Endothelial cell of coronary artery (primary cell): ENCODE measurements around the gene SIRT1. TPM values are rescaled to one million over a fixed set of nuclear protein-coding genes. Genes with fewer than 3 reads are reported as not detected.

Experiments used
- total RNA-seq: library from RNA; depleted of rRNA; stranded (reverse); fragments of >200 nt; gene quantifications from 2 replicates; pipeline ENCODE4 v1.2.3, GENCODE V29; 2014

Gene SIRT1
- total RNA-seq, result 7.6 and 8.9 TPM in 2 replicates

GRCh38 chr10:67884313-67884841, at the start of gene SIRT1:
Gene SIRT1, plus strand, starts transcription at chr10:67884656. Its CDS starts 66 bp downstream, at chr10:67884722.

DNA sequence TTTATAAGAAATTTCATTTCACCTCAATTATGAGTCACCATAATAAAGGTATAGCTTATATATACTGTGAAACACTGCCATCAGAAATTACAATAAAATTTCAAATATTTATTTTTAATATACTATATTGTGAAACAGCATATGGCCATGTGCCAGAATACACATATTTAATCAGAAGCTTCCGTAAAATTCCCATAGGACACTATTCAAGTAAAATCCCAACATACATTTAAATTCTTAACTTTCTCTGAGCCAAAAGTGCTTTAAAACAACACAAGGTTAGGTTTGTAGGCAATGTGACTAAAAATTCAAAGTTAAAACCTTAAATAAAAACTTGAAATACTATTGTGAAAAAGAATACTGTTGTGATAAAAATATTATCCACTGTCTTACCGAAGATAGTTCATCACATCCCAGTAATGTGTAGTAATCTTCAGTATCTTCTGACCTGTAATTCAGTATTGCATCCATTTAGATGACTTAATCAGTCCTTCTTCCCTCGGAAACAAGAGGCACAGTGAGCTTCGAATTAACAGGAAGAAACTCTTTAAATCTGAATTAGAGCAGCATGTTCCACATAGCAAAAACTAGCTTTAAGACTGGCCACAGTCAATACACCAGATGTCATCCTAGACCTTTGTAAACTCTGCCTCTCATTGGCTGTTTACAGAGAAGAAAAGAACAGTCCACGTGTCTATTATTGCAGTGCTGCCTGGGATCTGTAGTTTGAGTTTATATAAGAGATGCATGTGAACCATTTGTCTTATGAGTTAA, 46.7 kb upstream of the SIRT1 start, which contains the start of gene DNAJC12:
Gene DNAJC12, minus strand, starts transcription at position 648 of the 774 bp plus-strand sequence. Its CDS starts 177 bp downstream, at position 471.

Other genes starting within 250 kb of the SIRT1 start
- gene CTNNA3, start 188.5 kb upstream of the SIRT1 start, total RNA-seq, result not detected in 2 replicates
- gene DNAJC12, start 46.5 kb upstream of the SIRT1 start, total RNA-seq, result 0.45 and 0.56 TPM in 2 replicates
- gene HERC4, start 190.6 kb downstream of the SIRT1 start, total RNA-seq, result 39.2 and 68.2 TPM in 2 replicates
- gene MYPN, start 224.8 kb downstream of the SIRT1 start, total RNA-seq, result under 0.01 and 0.09 TPM in 2 replicates